CD4-positive, alpha-beta T cell (primary cell): ENCODE results near the gene PAEP. TPM values are rescaled to one million over a fixed set of nuclear protein-coding genes. Genes with fewer than 3 reads are reported as not detected.

Experiments used
- ATAC-seq: fragments of 200-7000 bp; cut with Tn5 transposase; one replicate; pipeline ENCODE4 v1.10.0; 2022; ENCODE audit warnings: mild to moderate bottlenecking; ENCODE audit not compliant: poor library complexity
- CTCF ChIA-PET: fragments of 350-600 bp; sonication (Branson Sonifier 250); formaldehyde crosslinking; loops from one replicate; lab custom pipeline; 2021; ENCODE audit warnings: antibody characterized with exemption, inconsistent platforms; lab: Charles Lee
- POLR2A ChIA-PET: fragments of 350-600 bp; sonication (Branson Sonifier 250); formaldehyde crosslinking; loops from one replicate; lab custom pipeline; 2021; ENCODE audit warnings: antibody characterized with exemption, inconsistent platforms; lab: Charles Lee
- DNase-seq, 14 experiments: peaks; one replicate each; pipeline ENCODE4 v3.0.0-alpha.2; 2013 to 2020; ENCODE audit warnings: mixed read lengths in 2 of 14
- H3K27ac ChIP-seq, 2 donors: one replicate each; pipeline versions ENCODE4 v1.5.1 to v1.7.0; 2013; ENCODE audit warnings: low read length in 2 of 2, low read depth in 1 of 2, mild to moderate bottlenecking in 1 of 2
- H3K27me3 ChIP-seq, 2 experiments: 1 replicate in 1 of 2; 2 replicates in 1 of 2; pipeline versions ENCODE4 v1.6.1 to v1.7.0; 2013; ENCODE audit warnings: low read length in 2 of 2, control low read depth in 1 of 2, mild to moderate bottlenecking in 1 of 2, moderate library complexity in 1 of 2; ENCODE audit not compliant: insufficient read depth in 2 of 2, control insufficient read depth in 1 of 2
- H3K36me3 ChIP-seq: one replicate; pipeline ENCODE4 v1.6.1; 2013; ENCODE audit warnings: low read length, control low read depth; ENCODE audit not compliant: insufficient read depth
- H3K4me1 ChIP-seq: one replicate; pipeline ENCODE4 v1.6.1; 2013; ENCODE audit warnings: low read length, control low read depth; ENCODE audit not compliant: insufficient read depth
- H3K4me3 ChIP-seq: one replicate; pipeline ENCODE4 v1.5.1; 2013; ENCODE audit warnings: mild to moderate bottlenecking, low read length, moderate library complexity
- H3K9me3 ChIP-seq, 2 experiments: 1 replicate in 1 of 2; 2 replicates in 1 of 2; pipeline versions ENCODE4 v1.6.1 to v1.7.0; 2013; ENCODE audit warnings: low read length in 2 of 2, mild to moderate bottlenecking in 2 of 2, control low read depth in 1 of 2, moderate library complexity in 1 of 2; ENCODE audit not compliant: control insufficient read depth in 1 of 2, insufficient read depth in 1 of 2
- H3K27ac Mint-ChIP-seq: one replicate; pipeline ENCODE4 v1.8.0; 2020; ENCODE audit warnings: mixed read lengths
- H3K27me3 Mint-ChIP-seq: one replicate; pipeline ENCODE4 v1.8.0; 2021; ENCODE audit warnings: mixed read lengths
- H3K36me3 Mint-ChIP-seq: one replicate; pipeline ENCODE4 v1.8.0; 2021; ENCODE audit warnings: low read depth, mixed read lengths
- H3K4me1 Mint-ChIP-seq: one replicate; pipeline ENCODE4 v1.8.0; 2021; ENCODE audit warnings: low read depth, mixed read lengths
- H3K4me3 Mint-ChIP-seq: one replicate; pipeline ENCODE4 v1.8.0; 2020; ENCODE audit warnings: mild to moderate bottlenecking, mixed read lengths
- H3K9me3 Mint-ChIP-seq: one replicate; pipeline ENCODE4 v1.8.0; 2020; ENCODE audit warnings: mixed read lengths
- intact Hi-C, 2 experiments: fragments of 100-400 bp; cut with DNase I in 1 of 2; cut with micrococcal nuclease in 1 of 2; formaldehyde crosslinking; loops; one replicate each; pipeline versions ENCODE4 v1.15.1 to v1.9.0; 2023 to 2025; cut with DNase I, micrococcal nuclease
- total RNA-seq, 174 experiments: library from RNA in 2 of 174; stranded (reverse) in 2 of 174; gene quantifications; one replicate each; pipeline ENCODE4 v1.2.3 and lab custom pipeline; 2021 to 2026
- TF ChIP-seq, protein P1 (sequence below): fragments of 200-600 bp; IDR thresholded peaks from one replicate; pipeline ENCODE4 v1.8.0; 2022; ENCODE audit warnings: antibody characterized with exemption, mild to moderate bottlenecking

Gene PAEP
- total RNA-seq, 2 experiments from 2014 or later = not detected

DNA sequence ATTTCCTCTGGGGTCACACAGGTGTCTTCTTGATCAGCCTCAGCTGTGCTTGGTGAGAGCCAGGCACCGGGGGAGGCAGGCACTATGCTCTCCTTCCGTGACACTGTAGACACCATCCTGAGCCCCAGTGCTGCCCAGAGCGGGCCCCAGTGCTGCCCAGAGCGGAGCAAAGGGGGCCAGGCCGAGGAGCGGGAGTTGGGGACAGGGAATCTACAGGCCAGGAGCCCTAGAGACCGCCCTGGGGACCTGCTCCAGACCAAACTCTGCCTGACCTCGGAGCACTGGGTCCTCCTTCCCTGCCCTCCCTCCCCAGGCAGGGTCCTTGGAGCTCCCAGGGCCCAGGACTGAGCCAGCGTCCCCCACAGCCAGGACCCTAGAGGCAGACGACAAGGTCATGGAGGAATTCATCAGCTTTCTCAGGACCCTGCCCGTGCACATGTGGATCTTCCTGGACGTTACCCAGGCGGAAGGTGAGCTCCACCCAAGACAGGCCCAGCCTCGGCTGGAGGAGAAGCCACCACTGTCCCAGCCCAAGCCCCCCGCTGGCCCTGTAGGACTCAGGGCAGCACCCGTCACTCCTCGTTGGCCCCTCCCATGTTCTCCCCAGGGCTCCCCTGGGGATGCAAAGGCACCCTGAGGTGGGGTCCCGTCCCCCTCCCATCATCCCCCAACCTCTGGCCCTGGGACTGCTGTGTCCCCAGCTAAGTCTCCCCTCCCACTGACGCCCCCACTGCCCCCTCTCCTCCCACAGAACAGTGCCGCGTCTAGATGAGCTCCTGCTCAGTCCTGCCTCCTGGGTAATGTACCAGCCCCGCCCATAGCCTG is 30.2 kb downstream of the PAEP start:
- Mint-ChIP-seq H3K4me1 (no peaks in the 10 kb centered on the region), H3K27ac (no peak overlapping the region), H3K36me3 (no peaks in the 10 kb centered on the region), H3K9me3 (peaks cover 6% of the 10 kb centered on the region), H3K27me3 (peaks cover 26% of the 10 kb centered on the region), H3K4me3 (no peak overlapping the region)
- H3K4me1 ChIP-seq = no peaks in the 10 kb centered on the region
- peaks cover 0 to 9% of the 10 kb centered on the region in 2 experiments for H3K27me3 ChIP-seq
- DNase-seq (peak in 1 of 14 experiments; percentile 22), ATAC-seq (no peak)
- H3K4me3 ChIP-seq = no peak overlapping the region
- no peaks in the 10 kb centered on the region for H3K9me3 ChIP-seq
- H3K36me3 ChIP-seq = no peaks in the 10 kb centered on the region
- H3K27ac ChIP-seq = no peak overlapping the region
- ChIA-PET CTCF (no interaction called here), POLR2A (no interaction called here)
- intact Hi-C loops = no loop called here
- TF ChIP-seq, protein P1, sequence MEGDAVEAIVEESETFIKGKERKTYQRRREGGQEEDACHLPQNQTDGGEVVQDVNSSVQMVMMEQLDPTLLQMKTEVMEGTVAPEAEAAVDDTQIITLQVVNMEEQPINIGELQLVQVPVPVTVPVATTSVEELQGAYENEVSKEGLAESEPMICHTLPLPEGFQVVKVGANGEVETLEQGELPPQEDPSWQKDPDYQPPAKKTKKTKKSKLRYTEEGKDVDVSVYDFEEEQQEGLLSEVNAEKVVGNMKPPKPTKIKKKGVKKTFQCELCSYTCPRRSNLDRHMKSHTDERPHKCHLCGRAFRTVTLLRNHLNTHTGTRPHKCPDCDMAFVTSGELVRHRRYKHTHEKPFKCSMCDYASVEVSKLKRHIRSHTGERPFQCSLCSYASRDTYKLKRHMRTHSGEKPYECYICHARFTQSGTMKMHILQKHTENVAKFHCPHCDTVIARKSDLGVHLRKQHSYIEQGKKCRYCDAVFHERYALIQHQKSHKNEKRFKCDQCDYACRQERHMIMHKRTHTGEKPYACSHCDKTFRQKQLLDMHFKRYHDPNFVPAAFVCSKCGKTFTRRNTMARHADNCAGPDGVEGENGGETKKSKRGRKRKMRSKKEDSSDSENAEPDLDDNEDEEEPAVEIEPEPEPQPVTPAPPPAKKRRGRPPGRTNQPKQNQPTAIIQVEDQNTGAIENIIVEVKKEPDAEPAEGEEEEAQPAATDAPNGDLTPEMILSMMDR = no peak

DNA sequence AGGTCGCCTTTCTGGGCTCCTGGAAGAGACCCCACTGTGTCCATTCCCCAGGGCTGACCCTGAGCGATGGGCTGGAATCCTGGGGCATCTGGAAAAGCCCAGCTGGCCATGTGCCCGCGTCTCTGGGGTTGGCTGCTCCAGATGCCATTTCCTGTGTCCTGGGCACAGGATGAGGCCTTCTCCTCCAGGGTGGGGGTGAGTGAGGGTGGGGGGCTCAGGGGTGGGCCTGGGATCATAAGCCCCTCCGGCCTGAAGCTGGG is 30.7 kb downstream of the PAEP start:
- no peaks in the 10 kb centered on the region for H3K36me3 ChIP-seq
- ChIA-PET POLR2A (no interaction called here), CTCF (no interaction called here)
- TF ChIP-seq, protein P1 = no peak
- Mint-ChIP-seq H3K27me3 (peaks cover 30% of the 10 kb centered on the region), H3K27ac (no peak overlapping the region), H3K4me1 (no peaks in the 10 kb centered on the region), H3K4me3 (no peak overlapping the region), H3K9me3 (peaks cover 6% of the 10 kb centered on the region), H3K36me3 (no peaks in the 10 kb centered on the region)
- no peak overlapping the region for H3K27ac ChIP-seq
- no peaks in the 10 kb centered on the region for H3K9me3 ChIP-seq
- peaks cover 0 to 12% of the 10 kb centered on the region in 2 experiments for H3K27me3 ChIP-seq
- no peaks in the 10 kb centered on the region for H3K4me1 ChIP-seq
- intact Hi-C loops = no loop called here
- ATAC-seq (no peak), DNase-seq (peak in 1 of 14 experiments; percentile 7)
- no peak overlapping the region for H3K4me3 ChIP-seq

DNA sequence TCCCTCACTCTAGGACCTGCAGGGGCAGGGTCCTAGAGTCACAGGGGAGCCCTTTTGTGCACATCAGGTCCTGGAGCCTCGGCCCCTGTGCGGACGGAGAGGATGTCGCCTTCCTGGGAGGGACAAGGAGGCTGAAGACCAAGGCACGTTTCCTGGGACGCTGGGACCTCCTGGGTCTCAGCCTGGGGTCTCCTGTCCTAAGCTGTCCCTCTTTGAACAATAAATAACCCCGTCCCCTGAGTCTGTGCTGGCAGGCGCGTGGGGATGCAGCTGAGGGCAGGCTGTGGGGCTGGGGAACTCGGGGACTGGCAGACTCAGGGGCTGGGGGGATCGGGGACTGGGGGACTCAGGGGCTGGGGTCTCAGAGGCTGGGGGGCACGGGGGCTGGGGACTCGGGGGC is 31.1 kb downstream of the PAEP start:
- Mint-ChIP-seq H3K27me3 (peaks cover 30% of the 10 kb centered on the region), H3K36me3 (no peaks in the 10 kb centered on the region), H3K4me3 (no peak overlapping the region), H3K9me3 (peaks cover 6% of the 10 kb centered on the region), H3K4me1 (no peaks in the 10 kb centered on the region), H3K27ac (no peak overlapping the region)
- ATAC-seq (no peak), DNase-seq (peak in 2 of 14 experiments; percentile 4 to 8)
- intact Hi-C loops = no loop called here
- CTCF ChIA-PET = no interaction called here
- TF ChIP-seq, protein P1 = no peak
- Histone ChIP-seq H3K27me3 (peaks cover 0 to 12% of the 10 kb centered on the region in 2 experiments), H3K4me3 (no peak overlapping the region), H3K36me3 (no peaks in the 10 kb centered on the region), H3K27ac (no peak overlapping the region), H3K4me1 (no peaks in the 10 kb centered on the region), H3K9me3 (no peaks in the 10 kb centered on the region)
- POLR2A ChIA-PET = no interaction called here
